22Rv1 (cell line): Measurements from ENCODE around the gene FGGY.

ENCODE experiments used
- CTCF ChIP-seq: fragments of 450-650 bp; IDR thresholded peaks from 2 replicates; pipeline ENCODE4 v1.5.1; 2017; ENCODE audit warnings: mild to moderate bottlenecking
- ZFX ChIP-seq: fragments of 450-650 bp; IDR thresholded peaks from 2 replicates; pipeline ENCODE4 v1.6.1; 2017; ENCODE audit warnings: antibody characterized with exemption, borderline replicate concordance

DNA sequence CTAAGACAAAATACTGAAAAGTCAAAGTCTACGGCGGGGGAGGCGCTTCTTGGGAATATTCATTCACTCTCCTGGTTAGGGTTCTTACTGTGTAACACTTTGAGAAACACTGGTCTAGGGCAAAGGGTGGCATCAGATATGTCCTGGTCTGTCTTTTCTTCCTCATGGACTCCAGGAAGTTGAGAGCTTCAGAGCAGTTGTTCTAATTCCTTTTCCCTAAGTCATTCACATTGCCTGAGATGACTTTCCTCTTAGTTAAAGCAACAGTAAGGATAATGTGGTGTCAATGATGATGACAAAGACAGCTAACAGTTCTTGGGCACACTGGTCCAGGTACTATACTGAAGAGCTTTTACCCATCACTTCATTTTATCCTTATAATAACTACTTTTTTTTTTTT is 27.0 kb downstream of the FGGY start:
- TF ChIP-seq CTCF: no peak
- no peak for TF ChIP-seq ZFX
